H1 (cell line): ENCODE measurements around the gene PAK2. TPM values are rescaled to one million over a fixed set of nuclear protein-coding genes. Genes with fewer than 3 reads are reported as not detected.

ENCODE experiments used
- CEBPB ChIP-seq: IDR thresholded peaks from 2 replicates; pipeline ENCODE4 v1.6.1; 2012; ENCODE audit warnings: low read depth, low read length
- EGR1 ChIP-seq: IDR thresholded peaks from 2 replicates; pipeline ENCODE4 v1.6.1; 2011; ENCODE audit warnings: low read depth, low read length, borderline replicate concordance
- HDAC2 ChIP-seq, 2 experiments: fragments of 300-600 bp in 1 of 2; sonication (generic) in 1 of 2; IDR thresholded peaks; 2 replicates each; pipeline ENCODE4 v1.6.1; 2011 to 2012; ENCODE audit warnings: low read depth in 2 of 2, low read length in 2 of 2, mild to moderate bottlenecking in 2 of 2, moderate library complexity in 2 of 2, borderline replicate concordance in 1 of 2, inconsistent platforms in 1 of 2
- RNF2 ChIP-seq: fragments of 200-900, 300-1000 bp; sonication (generic); IDR thresholded peaks from 2 replicates; pipeline ENCODE4 v1.7.1; 2016; ENCODE audit warnings: borderline replicate concordance, low read depth, mild to moderate bottlenecking, antibody characterized with exemption, low read length; ENCODE audit not compliant: poor library complexity, severe bottlenecking; ENCODE audit errors: missing control alignments
- RXRA ChIP-seq: IDR thresholded peaks from 2 replicates; pipeline ENCODE4 v1.6.1; 2011; ENCODE audit warnings: low read depth, mild to moderate bottlenecking, low read length, moderate library complexity; ENCODE audit not compliant: insufficient read depth
- TAF1 ChIP-seq: IDR thresholded peaks from 2 replicates; pipeline ENCODE4 v1.6.1; 2011; ENCODE audit warnings: mild to moderate bottlenecking, low read depth, low read length
- ZNF274 ChIP-seq: IDR thresholded peaks from 2 replicates; pipeline ENCODE4 v1.7.0; 2012; ENCODE audit warnings: low read length, borderline replicate concordance; ENCODE audit errors: extremely low read depth
- polyA plus RNA-seq, 7 experiments: library from polyadenylated mRNA; depleted of rRNA in 3 of 7; stranded (reverse) in 5 of 7; unstranded in 2 of 7; fragments of >200 nt in 5 of 7; fragments of 200-250 nt in 2 of 7; gene quantifications; 1 replicate in 5 of 7; 2 replicates in 1 of 7; 4 replicates in 1 of 7; pipeline versions ENCODE4 v1.2.1 to v1.2.3, GENCODE V29; 2011 to 2013; ENCODE audit warnings: missing spikeins in 2 of 7, mixed read lengths in 2 of 7
- total RNA-seq: library from RNA; stranded (reverse); fragmentation: NEBNext Ultra II Directional; extraction: Animal tissue kit (Norgen Biotek cat#: 25700); gene quantifications from 2 replicates; pipeline ENCODE4 v1.2.1, GENCODE V29; 2021
- TF ChIP-seq, protein P1 (sequence below): fragments of 300-600 bp; sonication (generic); IDR thresholded peaks from 2 replicates; pipeline ENCODE4 v1.7.1; 2012; ENCODE audit warnings: low read length, moderate library complexity, mild to moderate bottlenecking, inconsistent platforms; ENCODE audit not compliant: insufficient replicate concordance
- TF ChIP-seq, protein P2 (sequence below): IDR thresholded peaks from 2 replicates; pipeline ENCODE4 v1.6.1; 2012; ENCODE audit warnings: low read length, inconsistent platforms

PAK2 gene
- total and polyA plus RNA-seq, 2 of the 8 experiments (the other 6 are each of a cell fraction or from before 2014, with no cell fraction given), result 13.1 to 60.5 TPM

DNA sequence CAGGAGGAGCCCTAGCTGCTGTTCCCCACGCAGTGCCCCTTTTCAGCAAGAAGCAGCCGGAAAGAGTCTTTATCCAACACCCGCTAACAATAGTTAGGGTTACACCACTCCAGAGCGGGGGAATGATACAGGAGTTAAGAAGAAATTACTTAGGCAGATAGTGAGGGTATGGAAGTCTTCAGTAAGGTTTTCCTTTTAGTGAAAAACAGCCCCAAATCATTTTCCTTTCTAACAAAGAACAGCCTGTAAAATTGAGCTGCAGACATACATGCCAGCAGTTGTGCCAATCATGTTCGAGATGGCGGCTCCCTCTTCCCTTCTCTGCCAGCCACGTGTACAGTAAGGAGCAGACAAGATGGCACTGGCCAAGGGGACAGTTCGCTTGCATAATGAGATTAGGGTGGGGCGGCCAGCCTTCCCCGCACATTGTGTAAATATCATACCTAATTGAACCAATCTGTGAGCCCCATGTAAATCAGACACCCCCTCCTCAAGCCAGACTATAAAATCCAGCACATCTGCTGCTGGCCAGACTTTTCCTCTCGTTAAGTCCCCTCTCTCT, 109.6 kb downstream of the PAK2 start (continued):
- TF ChIP-seq, protein P1, sequence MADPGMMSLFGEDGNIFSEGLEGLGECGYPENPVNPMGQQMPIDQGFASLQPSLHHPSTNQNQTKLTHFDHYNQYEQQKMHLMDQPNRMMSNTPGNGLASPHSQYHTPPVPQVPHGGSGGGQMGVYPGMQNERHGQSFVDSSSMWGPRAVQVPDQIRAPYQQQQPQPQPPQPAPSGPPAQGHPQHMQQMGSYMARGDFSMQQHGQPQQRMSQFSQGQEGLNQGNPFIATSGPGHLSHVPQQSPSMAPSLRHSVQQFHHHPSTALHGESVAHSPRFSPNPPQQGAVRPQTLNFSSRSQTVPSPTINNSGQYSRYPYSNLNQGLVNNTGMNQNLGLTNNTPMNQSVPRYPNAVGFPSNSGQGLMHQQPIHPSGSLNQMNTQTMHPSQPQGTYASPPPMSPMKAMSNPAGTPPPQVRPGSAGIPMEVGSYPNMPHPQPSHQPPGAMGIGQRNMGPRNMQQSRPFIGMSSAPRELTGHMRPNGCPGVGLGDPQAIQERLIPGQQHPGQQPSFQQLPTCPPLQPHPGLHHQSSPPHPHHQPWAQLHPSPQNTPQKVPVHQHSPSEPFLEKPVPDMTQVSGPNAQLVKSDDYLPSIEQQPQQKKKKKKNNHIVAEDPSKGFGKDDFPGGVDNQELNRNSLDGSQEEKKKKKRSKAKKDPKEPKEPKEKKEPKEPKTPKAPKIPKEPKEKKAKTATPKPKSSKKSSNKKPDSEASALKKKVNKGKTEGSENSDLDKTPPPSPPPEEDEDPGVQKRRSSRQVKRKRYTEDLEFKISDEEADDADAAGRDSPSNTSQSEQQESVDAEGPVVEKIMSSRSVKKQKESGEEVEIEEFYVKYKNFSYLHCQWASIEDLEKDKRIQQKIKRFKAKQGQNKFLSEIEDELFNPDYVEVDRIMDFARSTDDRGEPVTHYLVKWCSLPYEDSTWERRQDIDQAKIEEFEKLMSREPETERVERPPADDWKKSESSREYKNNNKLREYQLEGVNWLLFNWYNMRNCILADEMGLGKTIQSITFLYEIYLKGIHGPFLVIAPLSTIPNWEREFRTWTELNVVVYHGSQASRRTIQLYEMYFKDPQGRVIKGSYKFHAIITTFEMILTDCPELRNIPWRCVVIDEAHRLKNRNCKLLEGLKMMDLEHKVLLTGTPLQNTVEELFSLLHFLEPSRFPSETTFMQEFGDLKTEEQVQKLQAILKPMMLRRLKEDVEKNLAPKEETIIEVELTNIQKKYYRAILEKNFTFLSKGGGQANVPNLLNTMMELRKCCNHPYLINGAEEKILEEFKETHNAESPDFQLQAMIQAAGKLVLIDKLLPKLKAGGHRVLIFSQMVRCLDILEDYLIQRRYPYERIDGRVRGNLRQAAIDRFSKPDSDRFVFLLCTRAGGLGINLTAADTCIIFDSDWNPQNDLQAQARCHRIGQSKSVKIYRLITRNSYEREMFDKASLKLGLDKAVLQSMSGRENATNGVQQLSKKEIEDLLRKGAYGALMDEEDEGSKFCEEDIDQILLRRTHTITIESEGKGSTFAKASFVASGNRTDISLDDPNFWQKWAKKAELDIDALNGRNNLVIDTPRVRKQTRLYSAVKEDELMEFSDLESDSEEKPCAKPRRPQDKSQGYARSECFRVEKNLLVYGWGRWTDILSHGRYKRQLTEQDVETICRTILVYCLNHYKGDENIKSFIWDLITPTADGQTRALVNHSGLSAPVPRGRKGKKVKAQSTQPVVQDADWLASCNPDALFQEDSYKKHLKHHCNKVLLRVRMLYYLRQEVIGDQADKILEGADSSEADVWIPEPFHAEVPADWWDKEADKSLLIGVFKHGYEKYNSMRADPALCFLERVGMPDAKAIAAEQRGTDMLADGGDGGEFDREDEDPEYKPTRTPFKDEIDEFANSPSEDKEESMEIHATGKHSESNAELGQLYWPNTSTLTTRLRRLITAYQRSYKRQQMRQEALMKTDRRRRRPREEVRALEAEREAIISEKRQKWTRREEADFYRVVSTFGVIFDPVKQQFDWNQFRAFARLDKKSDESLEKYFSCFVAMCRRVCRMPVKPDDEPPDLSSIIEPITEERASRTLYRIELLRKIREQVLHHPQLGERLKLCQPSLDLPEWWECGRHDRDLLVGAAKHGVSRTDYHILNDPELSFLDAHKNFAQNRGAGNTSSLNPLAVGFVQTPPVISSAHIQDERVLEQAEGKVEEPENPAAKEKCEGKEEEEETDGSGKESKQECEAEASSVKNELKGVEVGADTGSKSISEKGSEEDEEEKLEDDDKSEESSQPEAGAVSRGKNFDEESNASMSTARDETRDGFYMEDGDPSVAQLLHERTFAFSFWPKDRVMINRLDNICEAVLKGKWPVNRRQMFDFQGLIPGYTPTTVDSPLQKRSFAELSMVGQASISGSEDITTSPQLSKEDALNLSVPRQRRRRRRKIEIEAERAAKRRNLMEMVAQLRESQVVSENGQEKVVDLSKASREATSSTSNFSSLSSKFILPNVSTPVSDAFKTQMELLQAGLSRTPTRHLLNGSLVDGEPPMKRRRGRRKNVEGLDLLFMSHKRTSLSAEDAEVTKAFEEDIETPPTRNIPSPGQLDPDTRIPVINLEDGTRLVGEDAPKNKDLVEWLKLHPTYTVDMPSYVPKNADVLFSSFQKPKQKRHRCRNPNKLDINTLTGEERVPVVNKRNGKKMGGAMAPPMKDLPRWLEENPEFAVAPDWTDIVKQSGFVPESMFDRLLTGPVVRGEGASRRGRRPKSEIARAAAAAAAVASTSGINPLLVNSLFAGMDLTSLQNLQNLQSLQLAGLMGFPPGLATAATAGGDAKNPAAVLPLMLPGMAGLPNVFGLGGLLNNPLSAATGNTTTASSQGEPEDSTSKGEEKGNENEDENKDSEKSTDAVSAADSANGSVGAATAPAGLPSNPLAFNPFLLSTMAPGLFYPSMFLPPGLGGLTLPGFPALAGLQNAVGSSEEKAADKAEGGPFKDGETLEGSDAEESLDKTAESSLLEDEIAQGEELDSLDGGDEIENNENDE, result no peak
- TF ChIP-seq, protein P2, sequence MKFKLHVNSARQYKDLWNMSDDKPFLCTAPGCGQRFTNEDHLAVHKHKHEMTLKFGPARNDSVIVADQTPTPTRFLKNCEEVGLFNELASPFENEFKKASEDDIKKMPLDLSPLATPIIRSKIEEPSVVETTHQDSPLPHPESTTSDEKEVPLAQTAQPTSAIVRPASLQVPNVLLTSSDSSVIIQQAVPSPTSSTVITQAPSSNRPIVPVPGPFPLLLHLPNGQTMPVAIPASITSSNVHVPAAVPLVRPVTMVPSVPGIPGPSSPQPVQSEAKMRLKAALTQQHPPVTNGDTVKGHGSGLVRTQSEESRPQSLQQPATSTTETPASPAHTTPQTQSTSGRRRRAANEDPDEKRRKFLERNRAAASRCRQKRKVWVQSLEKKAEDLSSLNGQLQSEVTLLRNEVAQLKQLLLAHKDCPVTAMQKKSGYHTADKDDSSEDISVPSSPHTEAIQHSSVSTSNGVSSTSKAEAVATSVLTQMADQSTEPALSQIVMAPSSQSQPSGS, result no peak
- TF ChIP-seq RNF2 (no peak), HDAC2 (IDR thresholded peaks at IDR 0.05; ENCODE audit: borderline replicate concordance in 1 of 2, low read depth in 2 of 2, low read length in 2 of 2) (no peak), ZNF274 (no peak), CEBPB (no peak), TAF1 (no peak), EGR1 (no peak), RXRA (no peak)
